GM12874 (cell line): Measurements from ENCODE around the gene PTEN.

Source experiments
- TF ChIP-seq, protein P1 (sequence below): IDR thresholded peaks from 2 replicates; pipeline ENCODE4 v1.5.1; 2011; ENCODE audit warnings: low read depth, mild to moderate bottlenecking, control low read depth, low read length, moderate library complexity; ENCODE audit not compliant: insufficient read depth

PTEN gene

GRCh38 chr10:87945984-87946383 lies 82.6 kb downstream of the PTEN start:
- TF ChIP-seq, protein P1, sequence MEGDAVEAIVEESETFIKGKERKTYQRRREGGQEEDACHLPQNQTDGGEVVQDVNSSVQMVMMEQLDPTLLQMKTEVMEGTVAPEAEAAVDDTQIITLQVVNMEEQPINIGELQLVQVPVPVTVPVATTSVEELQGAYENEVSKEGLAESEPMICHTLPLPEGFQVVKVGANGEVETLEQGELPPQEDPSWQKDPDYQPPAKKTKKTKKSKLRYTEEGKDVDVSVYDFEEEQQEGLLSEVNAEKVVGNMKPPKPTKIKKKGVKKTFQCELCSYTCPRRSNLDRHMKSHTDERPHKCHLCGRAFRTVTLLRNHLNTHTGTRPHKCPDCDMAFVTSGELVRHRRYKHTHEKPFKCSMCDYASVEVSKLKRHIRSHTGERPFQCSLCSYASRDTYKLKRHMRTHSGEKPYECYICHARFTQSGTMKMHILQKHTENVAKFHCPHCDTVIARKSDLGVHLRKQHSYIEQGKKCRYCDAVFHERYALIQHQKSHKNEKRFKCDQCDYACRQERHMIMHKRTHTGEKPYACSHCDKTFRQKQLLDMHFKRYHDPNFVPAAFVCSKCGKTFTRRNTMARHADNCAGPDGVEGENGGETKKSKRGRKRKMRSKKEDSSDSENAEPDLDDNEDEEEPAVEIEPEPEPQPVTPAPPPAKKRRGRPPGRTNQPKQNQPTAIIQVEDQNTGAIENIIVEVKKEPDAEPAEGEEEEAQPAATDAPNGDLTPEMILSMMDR: no peak

DNA sequence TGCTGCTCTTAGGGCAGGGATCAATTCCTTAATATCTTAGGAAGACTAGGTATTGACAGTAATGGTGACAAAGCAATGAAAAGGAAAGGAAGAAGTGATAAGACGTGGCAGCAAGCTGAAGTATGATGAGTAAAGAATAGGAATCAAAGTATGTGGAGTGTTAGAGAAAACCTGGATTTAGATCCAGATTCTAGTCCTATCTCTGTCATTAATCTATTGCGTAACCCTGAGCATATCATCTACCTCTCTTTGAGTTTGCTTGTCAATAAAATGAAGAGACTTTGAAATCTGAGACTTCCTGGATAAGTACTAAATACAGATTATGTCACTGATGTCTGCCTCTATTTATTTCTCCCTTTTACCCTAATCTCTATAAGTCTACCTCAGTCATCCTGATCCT lies 89.2 kb downstream of the PTEN start:
- TF ChIP-seq, protein P1: no peak

DNA sequence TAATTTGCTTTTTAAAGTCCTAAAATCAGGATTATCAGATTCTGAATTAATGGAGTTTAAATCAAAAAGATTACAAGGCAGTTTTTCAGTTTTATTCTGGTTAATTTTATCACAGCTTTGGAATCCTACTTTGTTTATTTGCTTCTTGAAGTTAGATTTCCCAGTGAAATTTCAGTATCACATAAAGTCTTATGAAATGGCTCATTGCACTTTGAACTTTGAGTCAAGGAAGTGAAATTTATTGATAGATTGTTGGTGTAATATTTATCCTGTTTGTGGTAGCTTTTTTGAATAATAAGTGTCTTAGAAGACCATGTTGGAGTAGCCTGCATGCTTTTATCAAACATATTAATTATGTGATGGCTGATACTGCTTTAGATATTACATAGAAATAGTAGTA lies 92.6 kb downstream of the PTEN start:
- TF ChIP-seq, protein P1: no peak

- TF ChIP-seq, protein P1: no peak
These were observed 94.3 kb downstream of the PTEN start for GRCh38 chr10:87957702-87958101.

DNA sequence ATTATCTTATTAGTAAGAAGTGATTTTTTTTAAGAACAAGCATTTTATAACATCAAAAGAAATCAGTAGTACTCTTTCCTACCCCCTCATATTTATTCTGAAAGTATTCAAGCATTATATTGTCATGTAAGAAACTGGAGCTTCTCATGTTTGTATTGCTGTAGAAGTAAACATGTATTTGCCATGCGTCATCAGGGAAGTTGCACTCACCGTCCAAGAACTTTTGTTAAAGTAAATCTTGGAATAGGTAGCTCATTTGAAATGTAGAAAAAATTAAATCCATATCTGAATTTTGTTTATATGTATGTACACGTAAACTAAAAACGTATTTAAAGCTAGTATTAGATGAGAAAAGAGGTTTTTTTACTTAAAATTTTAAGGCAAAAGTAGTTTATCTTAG lies 96.8 kb downstream of the PTEN start:
- TF ChIP-seq, protein P1: no peak

- TF ChIP-seq, protein P1: no peak
These were observed 97.9 kb downstream of the PTEN start for GRCh38 chr10:87961314-87961713.

GRCh38 chr10:87966459-87966858 lies 103.0 kb downstream of the PTEN start:
- TF ChIP-seq, protein P1: no peak

DNA sequence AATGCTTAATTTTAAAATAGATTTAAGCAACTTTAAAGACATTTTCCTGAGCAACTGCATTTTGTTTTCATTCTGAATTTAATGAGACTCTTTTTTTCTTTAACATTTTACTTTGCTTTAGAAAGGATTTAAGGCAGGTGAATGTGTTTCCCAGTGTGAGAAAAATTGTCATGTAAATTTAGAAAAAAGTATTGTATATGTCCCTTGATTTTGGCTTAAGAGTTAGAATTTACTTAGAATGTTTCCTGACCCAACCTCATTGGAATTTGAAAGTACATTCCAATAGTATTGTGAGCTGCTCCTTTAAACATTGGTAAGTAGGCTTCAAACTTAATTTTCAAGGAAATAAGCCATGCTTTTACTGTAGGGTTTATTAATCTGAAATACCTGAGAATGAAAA lies 110.2 kb downstream of the PTEN start:
- TF ChIP-seq, protein P1: no peak
